Testis (tissue), 3 donors: Measurements from ENCODE around the gene ERN2. TPM values are rescaled to one million over a fixed set of nuclear protein-coding genes. Genes with fewer than 3 reads are reported as not detected.

ENCODE experiments used
- DNase-seq: peaks from one replicate; pipeline ENCODE4 v3.0.0-alpha.2; 2019
- H3K27ac ChIP-seq, 2 donors: fragments of 200-600 bp; sonication (generic); one replicate each; pipeline ENCODE4 v1.5.1; 2019
- H3K27me3 ChIP-seq: fragments of 200-600 bp; sonication (generic); one replicate; pipeline ENCODE4 v1.5.1; 2019
- H3K36me3 ChIP-seq: fragments of 200-600 bp; sonication (generic); one replicate; pipeline ENCODE4 v1.5.1; 2017; ENCODE audit warnings: low read depth; ENCODE audit errors: missing control alignments
- H3K4me1 ChIP-seq: fragments of 200-600 bp; sonication (generic); one replicate; pipeline ENCODE4 v1.5.1; 2019
- H3K4me3 ChIP-seq, 2 donors: fragments of 200-600 bp; sonication (generic); one replicate each; pipeline ENCODE4 v1.5.1; 2017 to 2019
- H3K9me3 ChIP-seq: fragments of 200-600 bp; sonication (generic); one replicate; pipeline ENCODE4 v1.5.1; 2017
- CTCF ChIP-seq, 3 experiments: fragments of 450-650 bp in 2 of 3; fragments of 200-600 bp in 1 of 3; sonication (generic) in 1 of 3; IDR thresholded peaks; one replicate each; pipeline ENCODE4 v1.5.1; 2016 to 2019; ENCODE audit warnings: antibody characterized with exemption in 3 of 3, mild to moderate bottlenecking in 2 of 3, moderate library complexity in 1 of 3
- POLR2A ChIP-seq: fragments of 450-650 bp; IDR thresholded peaks from one replicate; pipeline ENCODE4 v1.6.1; 2017; ENCODE audit warnings: antibody characterized with exemption, mild to moderate bottlenecking, moderate library complexity
- WGBS, 2 donors: methylation state at CpG; one replicate each; pipeline ENCODE4 v1.1.5; 2018; 5-methylcytosine and 5-hydroxymethylcytosine counted together
- intact Hi-C: fragments of 100-400 bp; cut with DNase I; formaldehyde crosslinking; loops from one replicate; pipeline ENCODE4 v1.15.1; 2023; ENCODE audit warnings: low total_unique reads
- polyA plus RNA-seq: library from polyadenylated mRNA; stranded (reverse); fragments of 350-450 nt; fragmentation: Illumina TruSeq; extraction: RNeasy Lipid Tissue Mini Kit (QIAGEN cat#74804); gene quantifications from one replicate; pipeline ENCODE4 v1.2.3, GENCODE V29; 2014; ENCODE audit warnings: low read depth, low replicate concordance; ENCODE audit not compliant: insufficient read depth
- total RNA-seq, 2 donors: library from RNA; depleted of rRNA; stranded (reverse); fragments of >200 nt; gene quantifications; one replicate each; pipeline ENCODE4 v1.2.3, GENCODE V29; 2016

ERN2 gene
- total and polyA plus RNA-seq, 3 donors from 2014 or later = 0.32 to 0.94 (median 0.37) TPM

GRCh38 chr16:23716484-23716883 lies 3.5 kb upstream of the ERN2 start:
- no peak for DNase-seq
- H3K27me3 ChIP-seq = no peaks in the 10 kb centered on the region

GRCh38 chr16:23711785-23712184 lies 1.2 kb downstream of the ERN2 start:
- TF ChIP-seq CTCF (IDR thresholded peaks at IDR 0.05) (no peak), POLR2A (no peak)
- Histone ChIP-seq H3K4me1 (no peaks in the 10 kb centered on the region), H3K27me3 (no peaks in the 10 kb centered on the region), H3K9me3 (no peaks in the 10 kb centered on the region), H3K4me3 (no peak overlapping the region), H3K36me3 (no peaks in the 10 kb centered on the region), H3K27ac (no peak overlapping the region)
- 65 to 76% methylated on average over 3 to 4 of the region's 4 CpGs for WGBS, 2 donors
- intact Hi-C loops = no loop called here
- DNase-seq = no peak

More at GRCh38 chr16:23716484-23716883, 3.5 kb upstream of the ERN2 start:
- 83 to 87% methylated on average over 5 of the region's 5 CpGs for WGBS, 2 donors
- no peak overlapping the region for H3K4me3 ChIP-seq
- no peak overlapping the region for H3K27ac ChIP-seq
- H3K9me3 ChIP-seq = no peaks in the 10 kb centered on the region
- no peaks in the 10 kb centered on the region for H3K4me1 ChIP-seq
- H3K36me3 ChIP-seq = no peaks in the 10 kb centered on the region
- no peak for TF ChIP-seq POLR2A
- no peak for TF ChIP-seq CTCF (IDR thresholded peaks at IDR 0.05)
- intact Hi-C loops = no loop called here

- Histone ChIP-seq H3K4me1 (no peaks in the 10 kb centered on the region), H3K4me3 (no peak overlapping the region), H3K36me3 (no peaks in the 10 kb centered on the region), H3K27ac (no peak overlapping the region), H3K27me3 (no peaks in the 10 kb centered on the region), H3K9me3 (no peaks in the 10 kb centered on the region)
- intact Hi-C loops = no loop called here
- TF ChIP-seq POLR2A = no peak
- no peak for TF ChIP-seq CTCF (IDR thresholded peaks at IDR 0.05)
- no peak for DNase-seq
- 87 to 88% methylated on average over 3 of the region's 3 CpGs for whole genome bisulfite sequencing, 2 donors
Observed at GRCh38 chr16:23710504-23710903, 2.5 kb downstream of the ERN2 start.

- no peak for DNase-seq
- WGBS, 2 donors = 75 to 100% methylated on average over 1 to 2 of the region's 2 CpGs
- Histone ChIP-seq H3K27ac (no peak overlapping the region), H3K36me3 (no peaks in the 10 kb centered on the region), H3K4me1 (no peaks in the 10 kb centered on the region), H3K9me3 (no peaks in the 10 kb centered on the region), H3K4me3 (no peak overlapping the region), H3K27me3 (no peaks in the 10 kb centered on the region)
- intact Hi-C loops = no loop called here
- TF ChIP-seq POLR2A = no peak
- TF ChIP-seq CTCF (IDR thresholded peaks at IDR 0.05) = no peak
Observed at GRCh38 chr16:23710008-23710407, 3.0 kb downstream of the ERN2 start.

GRCh38 chr16:23709536-23709935 lies 3.5 kb downstream of the ERN2 start:
- DNase-seq = no peak
- no peaks in the 10 kb centered on the region for H3K9me3 ChIP-seq
- no peaks in the 10 kb centered on the region for H3K36me3 ChIP-seq
- no peaks in the 10 kb centered on the region for H3K4me1 ChIP-seq
- no peak for TF ChIP-seq CTCF (IDR thresholded peaks at IDR 0.05)
- no peak for TF ChIP-seq POLR2A
- no peak overlapping the region for H3K27ac ChIP-seq
- intact Hi-C loops = no loop called here
- no peak overlapping the region for H3K4me3 ChIP-seq
- no peaks in the 10 kb centered on the region for H3K27me3 ChIP-seq
